ENCODE results near the gene TANGO6.
"Not testable (repeated sequence)": the region's sequence is repeated elsewhere in the genome, so short reads cannot be mapped to it uniquely, and the experiment has no call there.

Gene TANGO6

GRCh38 chr16:69049603-69050375 is 206.5 kb downstream of the TANGO6 start:
- no peak for FAIRE-seq
- no peak for DNase-seq (ENCODE audit: insufficient read length)
- TF ChIP-seq POLR2A (IDR thresholded peaks at IDR 0.05; ENCODE audit: low read depth, low read length) (no peak), TAF1 (IDR thresholded peaks at IDR 0.05; ENCODE audit: borderline replicate concordance, low read depth, low read length) (no peak)

GRCh38 chr16:69051517-69051830 is 208.1 kb downstream of the TANGO6 start:
- not testable (repeated sequence) for FAIRE-seq; DNase-seq (ENCODE audit: insufficient read length)

DNA sequence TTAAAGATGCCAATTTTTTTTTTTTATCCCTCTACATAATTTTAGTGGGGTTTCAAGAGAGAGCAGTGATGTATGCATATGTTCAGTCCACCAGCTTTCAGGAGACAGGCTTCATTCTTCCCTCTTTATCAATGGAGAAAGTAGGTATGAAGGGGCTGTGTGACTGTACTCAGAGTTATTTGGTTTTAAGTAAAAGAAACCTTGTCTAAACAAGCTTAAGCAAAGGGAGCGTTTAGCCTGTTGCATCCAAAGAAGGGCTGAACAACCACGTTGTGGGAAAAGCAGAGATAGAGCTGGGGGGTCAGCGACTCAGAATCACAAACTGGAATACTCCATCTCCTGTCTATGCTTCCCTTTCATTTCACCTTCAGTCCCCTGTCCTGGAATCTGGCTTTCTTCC is 211.7 kb downstream of the TANGO6 start:
- FAIRE-seq (no peak), DNase-seq (ENCODE audit: insufficient read length) (no peak)
- TF ChIP-seq TAF1 (IDR thresholded peaks at IDR 0.05; ENCODE audit: borderline replicate concordance, low read depth, low read length) (no peak), POLR2AphosphoS5 (IDR thresholded peaks at IDR 0.05; ENCODE audit: low read depth, low read length) (no peak), POLR2A (IDR thresholded peaks at IDR 0.05; ENCODE audit: low read depth, low read length) (no peak)

- FAIRE-seq = no peak
- DNase-seq (ENCODE audit: insufficient read length) = no peak
- TF ChIP-seq TAF1 (IDR thresholded peaks at IDR 0.05; ENCODE audit: borderline replicate concordance, low read depth, low read length) = no peak
- TF ChIP-seq POLR2AphosphoS5 (IDR thresholded peaks at IDR 0.05; ENCODE audit: low read depth, low read length) = no peak
- TF ChIP-seq POLR2A (IDR thresholded peaks at IDR 0.05; ENCODE audit: low read depth, low read length) = no peak
Observed at GRCh38 chr16:69055980-69056379, 212.6 kb downstream of the TANGO6 start.

DNA sequence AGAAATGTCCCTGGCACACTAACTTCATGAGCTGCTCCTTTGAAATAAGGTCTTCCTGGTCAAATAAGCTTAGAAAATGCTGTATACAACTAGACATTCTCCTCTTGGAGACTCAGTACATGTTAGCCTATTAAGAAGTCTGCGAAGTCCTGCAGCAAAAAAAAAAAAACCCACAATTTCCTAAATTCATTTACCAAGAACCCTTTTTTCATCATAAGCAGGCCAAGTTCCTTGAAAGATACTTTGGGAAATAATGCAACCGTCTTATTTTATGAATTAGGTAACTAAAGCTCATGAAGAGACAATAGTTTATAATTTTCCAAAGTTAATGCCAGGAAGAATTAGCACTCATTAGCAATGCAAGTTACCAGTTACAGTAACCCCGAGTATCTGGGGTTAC is 213.1 kb downstream of the TANGO6 start:
- no peak for DNase-seq (ENCODE audit: insufficient read length)
- FAIRE-seq = no peak
- TF ChIP-seq POLR2AphosphoS5 (IDR thresholded peaks at IDR 0.05; ENCODE audit: low read depth, low read length) = no peak
- TF ChIP-seq TAF1 (IDR thresholded peaks at IDR 0.05; ENCODE audit: borderline replicate concordance, low read depth, low read length) = no peak
- no peak for TF ChIP-seq POLR2A (IDR thresholded peaks at IDR 0.05; ENCODE audit: low read depth, low read length)

- DNase-seq (ENCODE audit: insufficient read length) (peak; percentile 13), FAIRE-seq (peak; percentile 9)
- TF ChIP-seq TAF1 (IDR thresholded peaks at IDR 0.05; ENCODE audit: borderline replicate concordance, low read depth, low read length) = no peak
- TF ChIP-seq POLR2A (IDR thresholded peaks at IDR 0.05; ENCODE audit: low read depth, low read length) = no peak
- TF ChIP-seq POLR2AphosphoS5 (IDR thresholded peaks at IDR 0.05; ENCODE audit: low read depth, low read length) = 0 out of 2 replicates have a peak, but pooled peaks have one; percentile 31
Observed at GRCh38 chr16:69057400-69058378, 214.4 kb downstream of the TANGO6 start.

DNA sequence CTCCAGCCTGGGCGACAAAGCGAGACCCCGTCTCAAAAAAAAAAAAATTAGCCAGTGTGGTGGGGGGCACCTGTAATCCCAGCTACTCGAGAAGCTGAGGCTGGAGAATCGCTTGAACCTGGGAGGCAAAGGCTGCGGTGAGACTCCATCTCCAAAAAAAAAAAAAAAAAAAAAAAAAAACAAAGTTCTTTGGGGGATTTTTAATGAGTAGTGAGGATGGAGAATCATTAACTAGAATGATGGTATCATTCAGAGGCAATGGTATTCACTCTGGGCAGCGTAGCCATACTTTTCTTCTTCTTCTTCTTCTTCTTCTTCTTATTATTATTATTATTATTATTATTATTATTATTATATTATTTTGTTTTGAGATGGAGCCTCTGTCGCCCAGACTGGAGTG is 220.2 kb downstream of the TANGO6 start:
- not testable (repeated sequence) for DNase-seq (ENCODE audit: insufficient read length)

GRCh38 chr16:69064124-69064763 is 220.9 kb downstream of the TANGO6 start:
- TF ChIP-seq TAF1 (IDR thresholded peaks at IDR 0.05; ENCODE audit: borderline replicate concordance, low read depth, low read length) = no peak
- no peak for TF ChIP-seq POLR2AphosphoS5 (IDR thresholded peaks at IDR 0.05; ENCODE audit: low read depth, low read length)
- TF ChIP-seq POLR2A (IDR thresholded peaks at IDR 0.05; ENCODE audit: low read depth, low read length) = no peak
- no peak for FAIRE-seq
- DNase-seq (ENCODE audit: insufficient read length) = no peak

More for the DNA sequence above, 220.2 kb downstream of the TANGO6 start:
- not testable (repeated sequence) for FAIRE-seq

DNA sequence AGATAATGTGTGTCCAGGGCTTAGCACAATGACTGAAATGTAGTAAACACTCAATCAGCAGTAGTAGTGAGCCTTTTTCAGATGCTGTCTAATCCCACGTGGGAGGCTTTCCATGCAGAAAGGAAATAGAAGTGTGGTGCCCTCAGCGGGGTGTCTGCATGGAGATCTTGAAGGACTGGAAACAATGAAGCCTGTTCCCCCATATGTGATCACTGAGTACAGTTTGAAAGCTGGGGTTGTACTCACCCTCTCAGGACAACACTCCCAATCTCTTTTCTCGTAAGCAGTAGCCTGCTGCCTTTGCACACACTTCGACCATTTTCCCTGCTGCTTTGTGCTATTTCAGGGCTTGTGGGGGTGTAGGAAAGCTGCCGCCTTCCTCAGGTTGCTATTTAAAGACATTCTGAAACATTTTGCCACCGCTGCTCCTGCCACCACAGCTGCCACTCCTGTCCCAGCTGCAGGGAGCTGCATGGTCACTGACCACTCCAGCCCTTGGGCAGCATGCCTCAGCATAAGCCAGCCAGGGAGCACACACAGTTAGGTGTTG is 221.5 kb downstream of the TANGO6 start:
- no peak for DNase-seq (ENCODE audit: insufficient read length)
- TF ChIP-seq TAF1 (IDR thresholded peaks at IDR 0.05; ENCODE audit: borderline replicate concordance, low read depth, low read length) (no peak), POLR2A (IDR thresholded peaks at IDR 0.05; ENCODE audit: low read depth, low read length) (no peak), POLR2AphosphoS5 (IDR thresholded peaks at IDR 0.05; ENCODE audit: low read depth, low read length) (no peak)
- no peak for FAIRE-seq

DNA sequence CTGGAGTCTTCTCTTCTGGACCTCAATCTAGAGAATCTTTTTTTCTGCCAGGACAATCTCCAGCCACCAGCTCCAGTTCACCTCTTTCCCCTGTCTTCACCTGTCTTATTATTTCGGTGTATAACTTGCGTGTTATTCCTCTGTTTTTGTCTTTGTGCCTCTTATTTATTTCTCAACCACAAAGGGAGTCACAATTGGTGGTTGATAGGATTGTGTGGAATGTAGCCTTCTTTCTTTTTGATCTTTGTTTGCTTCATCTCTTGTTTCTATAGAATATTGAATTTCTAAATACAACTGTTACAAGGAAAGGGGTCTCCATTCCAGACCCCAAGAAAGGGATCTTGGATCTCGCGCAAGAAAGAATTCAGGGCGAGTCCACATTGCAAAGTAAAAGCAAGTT is 226.2 kb downstream of the TANGO6 start:
- FAIRE-seq (no peak), DNase-seq (ENCODE audit: insufficient read length) (no peak)
- TF ChIP-seq POLR2AphosphoS5 (IDR thresholded peaks at IDR 0.05; ENCODE audit: low read depth, low read length) (no peak), TAF1 (IDR thresholded peaks at IDR 0.05; ENCODE audit: borderline replicate concordance, low read depth, low read length) (no peak), POLR2A (IDR thresholded peaks at IDR 0.05; ENCODE audit: low read depth, low read length) (no peak)

- FAIRE-seq = no peak
- TF ChIP-seq TAF1 (IDR thresholded peaks at IDR 0.05; ENCODE audit: borderline replicate concordance, low read depth, low read length) (no peak), POLR2AphosphoS5 (IDR thresholded peaks at IDR 0.05; ENCODE audit: low read depth, low read length) (no peak), POLR2A (IDR thresholded peaks at IDR 0.05; ENCODE audit: low read depth, low read length) (no peak)
Observed at GRCh38 chr16:69071036-69071435, 227.7 kb downstream of the TANGO6 start.

More at GRCh38 chr16:69071036-69071435, 227.7 kb downstream of the TANGO6 start:
- DNase-seq (ENCODE audit: insufficient read length) = no peak

Measured in GM12892 (cell line).